ENCODE data around the gene MTG2. TPM values are rescaled to one million over a fixed set of nuclear protein-coding genes. Genes with fewer than 3 reads are reported as not detected.

MTG2 gene
- total RNA-seq, 1 donor from 2014 or later = 29.3 TPM

GRCh38 chr20:62168061-62168460, 14.8 kb upstream of the MTG2 start:
- Mint-ChIP-seq H3K36me3 (ENCODE audit: unreplicated experiment) (peaks cover 14% of the 10 kb centered on the region), H3K27me3 (ENCODE audit: unreplicated experiment) (no peaks in the 10 kb centered on the region)

DNA sequence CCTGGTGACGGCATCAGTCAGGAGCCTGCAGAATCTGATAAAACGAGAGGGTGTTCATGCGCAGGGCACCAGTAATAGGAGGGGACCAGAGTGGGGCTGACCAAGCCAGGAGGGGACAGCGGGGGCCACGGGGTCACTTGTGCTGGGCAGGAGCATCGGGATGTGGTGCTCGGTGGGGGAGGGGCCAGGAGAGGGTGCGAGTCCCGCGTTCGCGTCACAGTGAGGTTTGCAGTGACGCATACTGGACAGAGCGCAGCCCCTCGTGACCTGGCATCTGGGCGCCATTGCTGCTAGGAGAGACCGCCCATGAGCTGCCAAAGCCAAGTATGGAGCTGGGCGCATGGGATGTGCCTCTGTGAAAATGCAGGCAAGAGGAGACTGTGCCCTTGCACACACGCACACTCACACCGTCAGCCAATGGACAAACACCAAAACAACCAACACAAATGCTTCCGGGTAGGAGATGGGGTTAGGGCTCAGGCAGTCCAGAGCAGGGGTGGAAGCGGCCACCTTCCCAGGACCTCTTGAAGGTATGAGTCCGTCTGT, 13.9 kb upstream of the MTG2 start:
- H3K4me3 Mint-ChIP-seq (ENCODE audit: unreplicated experiment) = no peak overlapping the region
- H3K27ac Mint-ChIP-seq (ENCODE audit: unreplicated experiment) = no peak overlapping the region
- TF ChIP-seq, protein P1, sequence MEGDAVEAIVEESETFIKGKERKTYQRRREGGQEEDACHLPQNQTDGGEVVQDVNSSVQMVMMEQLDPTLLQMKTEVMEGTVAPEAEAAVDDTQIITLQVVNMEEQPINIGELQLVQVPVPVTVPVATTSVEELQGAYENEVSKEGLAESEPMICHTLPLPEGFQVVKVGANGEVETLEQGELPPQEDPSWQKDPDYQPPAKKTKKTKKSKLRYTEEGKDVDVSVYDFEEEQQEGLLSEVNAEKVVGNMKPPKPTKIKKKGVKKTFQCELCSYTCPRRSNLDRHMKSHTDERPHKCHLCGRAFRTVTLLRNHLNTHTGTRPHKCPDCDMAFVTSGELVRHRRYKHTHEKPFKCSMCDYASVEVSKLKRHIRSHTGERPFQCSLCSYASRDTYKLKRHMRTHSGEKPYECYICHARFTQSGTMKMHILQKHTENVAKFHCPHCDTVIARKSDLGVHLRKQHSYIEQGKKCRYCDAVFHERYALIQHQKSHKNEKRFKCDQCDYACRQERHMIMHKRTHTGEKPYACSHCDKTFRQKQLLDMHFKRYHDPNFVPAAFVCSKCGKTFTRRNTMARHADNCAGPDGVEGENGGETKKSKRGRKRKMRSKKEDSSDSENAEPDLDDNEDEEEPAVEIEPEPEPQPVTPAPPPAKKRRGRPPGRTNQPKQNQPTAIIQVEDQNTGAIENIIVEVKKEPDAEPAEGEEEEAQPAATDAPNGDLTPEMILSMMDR (IDR thresholded peaks at IDR 0.05) = no peak
- H3K9me3 Mint-ChIP-seq (ENCODE audit: unreplicated experiment) = no peaks in the 10 kb centered on the region
- H3K27me3 Mint-ChIP-seq (ENCODE audit: unreplicated experiment) = no peaks in the 10 kb centered on the region
- H3K4me1 Mint-ChIP-seq (ENCODE audit: unreplicated experiment) = no peaks in the 10 kb centered on the region
- peaks cover 15% of the 10 kb centered on the region for H3K36me3 Mint-ChIP-seq (ENCODE audit: unreplicated experiment)
- DNase-seq (ENCODE audit: extremely low spot score, unreplicated experiment) = no peak

More at GRCh38 chr20:62168061-62168460, 14.8 kb upstream of the MTG2 start:
- H3K9me3 Mint-ChIP-seq (ENCODE audit: unreplicated experiment) = no peaks in the 10 kb centered on the region
- TF ChIP-seq, protein P1 (IDR thresholded peaks at IDR 0.05) = no peak
- no peak overlapping the region for H3K4me3 Mint-ChIP-seq (ENCODE audit: unreplicated experiment)
- H3K27ac Mint-ChIP-seq (ENCODE audit: unreplicated experiment) = no peak overlapping the region
- no peaks in the 10 kb centered on the region for H3K4me1 Mint-ChIP-seq (ENCODE audit: unreplicated experiment)
- DNase-seq (ENCODE audit: extremely low spot score, unreplicated experiment) = no peak

DNA sequence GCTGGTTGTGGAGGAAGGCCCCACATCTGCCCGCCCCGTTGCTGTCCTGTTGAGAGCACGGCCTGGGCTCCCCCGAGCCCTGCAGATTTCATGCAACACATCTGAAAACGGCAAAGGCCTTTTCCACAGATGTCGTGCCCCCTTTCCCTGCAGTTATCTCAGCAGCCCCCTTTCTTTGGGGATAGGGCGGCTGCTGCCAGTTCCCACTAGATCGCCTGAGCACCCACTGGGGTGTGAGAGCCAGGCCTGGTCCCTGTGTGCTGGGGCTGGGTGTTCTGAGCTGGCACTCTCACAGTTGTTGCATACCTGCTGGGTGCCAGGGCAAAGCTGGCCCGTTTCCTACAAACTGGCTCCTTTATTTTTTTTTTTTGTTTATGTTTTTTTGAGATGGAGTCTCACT, 12.3 kb upstream of the MTG2 start:
- H3K27ac Mint-ChIP-seq (ENCODE audit: unreplicated experiment) = no peak overlapping the region
- no peaks in the 10 kb centered on the region for H3K9me3 Mint-ChIP-seq (ENCODE audit: unreplicated experiment)
- TF ChIP-seq, protein P1 (IDR thresholded peaks at IDR 0.05) = no peak
- H3K27me3 Mint-ChIP-seq (ENCODE audit: unreplicated experiment) = no peaks in the 10 kb centered on the region
- H3K36me3 Mint-ChIP-seq (ENCODE audit: unreplicated experiment) = peaks cover 24% of the 10 kb centered on the region
- no peak for DNase-seq (ENCODE audit: extremely low spot score, unreplicated experiment)
- no peak overlapping the region for H3K4me3 Mint-ChIP-seq (ENCODE audit: unreplicated experiment)
- H3K4me1 Mint-ChIP-seq (ENCODE audit: unreplicated experiment) = no peaks in the 10 kb centered on the region

DNA sequence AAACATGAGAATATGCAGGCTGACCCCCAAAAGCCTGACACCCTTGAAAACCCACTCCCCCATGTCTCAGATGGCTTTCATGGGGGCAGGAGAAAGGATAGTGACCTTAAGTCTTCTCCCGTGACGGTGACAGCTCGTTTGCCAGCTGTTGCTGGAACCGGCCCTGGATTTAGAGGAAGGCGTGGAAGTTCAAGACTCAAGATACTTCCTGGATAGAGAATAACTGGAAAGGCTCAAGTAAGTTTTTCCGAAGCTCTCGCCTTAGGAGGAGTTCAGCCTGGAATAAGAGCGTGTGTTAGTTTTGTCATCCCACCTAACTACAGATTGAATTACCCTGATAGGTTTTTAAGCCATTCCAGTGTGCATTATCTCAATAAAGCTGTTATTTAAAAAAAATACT, 11.6 kb upstream of the MTG2 start:
- Mint-ChIP-seq H3K27ac (ENCODE audit: unreplicated experiment) (no peak overlapping the region), H3K4me1 (ENCODE audit: unreplicated experiment) (no peaks in the 10 kb centered on the region), H3K9me3 (ENCODE audit: unreplicated experiment) (no peaks in the 10 kb centered on the region), H3K4me3 (ENCODE audit: unreplicated experiment) (no peak overlapping the region), H3K27me3 (ENCODE audit: unreplicated experiment) (no peaks in the 10 kb centered on the region), H3K36me3 (ENCODE audit: unreplicated experiment) (peaks cover 21% of the 10 kb centered on the region)
- no peak for DNase-seq (ENCODE audit: extremely low spot score, unreplicated experiment)
- TF ChIP-seq, protein P1 (IDR thresholded peaks at IDR 0.05) = no peak

GRCh38 chr20:62172666-62173065, 10.2 kb upstream of the MTG2 start:
- H3K27ac Mint-ChIP-seq (ENCODE audit: unreplicated experiment) = no peak overlapping the region
- H3K4me1 Mint-ChIP-seq (ENCODE audit: unreplicated experiment) = no peaks in the 10 kb centered on the region
- no peaks in the 10 kb centered on the region for H3K9me3 Mint-ChIP-seq (ENCODE audit: unreplicated experiment)
- peaks cover 19% of the 10 kb centered on the region for H3K36me3 Mint-ChIP-seq (ENCODE audit: unreplicated experiment)
- TF ChIP-seq, protein P1 (IDR thresholded peaks at IDR 0.05) = no peak
- no peaks in the 10 kb centered on the region for H3K27me3 Mint-ChIP-seq (ENCODE audit: unreplicated experiment)
- H3K4me3 Mint-ChIP-seq (ENCODE audit: unreplicated experiment) = no peak overlapping the region
- no peak for DNase-seq (ENCODE audit: extremely low spot score, unreplicated experiment)

All from osteocyte (in vitro differentiated cells).